Activated T-helper 1 cell treated with Interleukin-2 at 50 U/mL for 16 hours (primary cell): ENCODE measurements around the gene TRPM3.

ENCODE experiments used
- DNase-seq: peaks from one replicate; pipeline ENCODE4 v3.0.0-alpha.2; 2020; ENCODE audit warnings: low read depth

Gene TRPM3

GRCh38 chr9:70817311-70817710 lies 304.1 kb downstream of the TRPM3 start:
- DNase-seq = no peak

GRCh38 chr9:70816891-70817290 lies 304.5 kb downstream of the TRPM3 start:
- DNase-seq = no peak

- DNase-seq = no peak
Observed at GRCh38 chr9:70816316-70816715, 305.1 kb downstream of the TRPM3 start.

GRCh38 chr9:70814597-70814996 lies 306.8 kb downstream of the TRPM3 start:
- DNase-seq = no peak

- DNase-seq = no peak
Observed at GRCh38 chr9:70813141-70813540, 308.3 kb downstream of the TRPM3 start.

- DNase-seq = no peak
Observed at GRCh38 chr9:70811638-70812037, 309.8 kb downstream of the TRPM3 start.

- DNase-seq = no peak
Observed at GRCh38 chr9:70806875-70807274, 314.5 kb downstream of the TRPM3 start.

- DNase-seq = no peak
Observed at GRCh38 chr9:70805949-70806348, 315.5 kb downstream of the TRPM3 start.

- no peak for DNase-seq
Observed at GRCh38 chr9:70802758-70803436, 318.5 kb downstream of the TRPM3 start.

GRCh38 chr9:70802206-70802605 lies 319.2 kb downstream of the TRPM3 start:
- DNase-seq = no peak

GRCh38 chr9:70801181-70801829 lies 320.1 kb downstream of the TRPM3 start:
- no peak for DNase-seq

- no peak for DNase-seq
Observed at GRCh38 chr9:70798018-70798417, 323.4 kb downstream of the TRPM3 start.

- DNase-seq = no peak
Observed at GRCh38 chr9:70795841-70796240, 325.6 kb downstream of the TRPM3 start.

- DNase-seq = no peak
Observed at GRCh38 chr9:70792796-70793195, 328.6 kb downstream of the TRPM3 start.

GRCh38 chr9:70791936-70792335 lies 329.5 kb downstream of the TRPM3 start:
- DNase-seq = no peak

- no peak for DNase-seq
Observed at GRCh38 chr9:70789086-70789485, 332.3 kb downstream of the TRPM3 start.

GRCh38 chr9:70784456-70784855 lies 337.0 kb downstream of the TRPM3 start:
- no peak for DNase-seq

- DNase-seq = no peak
Observed at GRCh38 chr9:70778568-70778967, 342.9 kb downstream of the TRPM3 start.

- no peak for DNase-seq
Observed at GRCh38 chr9:70773579-70773978, 347.8 kb downstream of the TRPM3 start.

GRCh38 chr9:70772601-70773000 lies 348.8 kb downstream of the TRPM3 start:
- no peak for DNase-seq

GRCh38 chr9:70765946-70766345 lies 355.5 kb downstream of the TRPM3 start:
- DNase-seq = no peak

- no peak for DNase-seq
Observed at GRCh38 chr9:70761139-70761670, 360.2 kb downstream of the TRPM3 start.

- no peak for DNase-seq
Observed at GRCh38 chr9:70760228-70760627, 361.2 kb downstream of the TRPM3 start.

- no peak for DNase-seq
Observed at GRCh38 chr9:70753311-70753710, 368.1 kb downstream of the TRPM3 start.
